Esophagus (tissue), 2 donors: ENCODE measurements around the gene IL17RE. TPM values are rescaled to one million over a fixed set of nuclear protein-coding genes. Genes with fewer than 3 reads are reported as not detected.

Experiments used
- H3K27ac ChIP-seq, 2 donors: one replicate each; pipeline ENCODE4 v1.5.1; 2013; ENCODE audit warnings: low read depth in 2 of 2, mild to moderate bottlenecking in 2 of 2, inconsistent platforms in 1 of 2, low read length in 1 of 2, moderate library complexity in 1 of 2
- H3K27me3 ChIP-seq, 2 donors: one replicate each; pipeline ENCODE4 v1.6.1; 2013; ENCODE audit warnings: low read length in 2 of 2, control low read depth in 1 of 2, mild to moderate bottlenecking in 1 of 2; ENCODE audit not compliant: insufficient read depth in 2 of 2, control insufficient read depth in 1 of 2
- H3K36me3 ChIP-seq, 2 donors: one replicate each; pipeline ENCODE4 v1.6.1; 2013; ENCODE audit warnings: low read length in 1 of 2; ENCODE audit not compliant: control insufficient read depth in 2 of 2, insufficient read depth in 2 of 2
- H3K4me1 ChIP-seq, 2 donors: one replicate each; pipeline ENCODE4 v1.6.1; 2013; ENCODE audit warnings: low read length in 1 of 2; ENCODE audit not compliant: control insufficient read depth in 2 of 2, insufficient read depth in 2 of 2
- H3K4me3 ChIP-seq, 2 donors: one replicate each; pipeline ENCODE4 v1.5.1; 2013; ENCODE audit warnings: low read length in 2 of 2, mild to moderate bottlenecking in 2 of 2, low read depth in 1 of 2, moderate library complexity in 1 of 2
- H3K9me3 ChIP-seq, 2 donors: one replicate each; pipeline ENCODE4 v1.6.1; 2013; ENCODE audit warnings: mild to moderate bottlenecking in 2 of 2, low read depth in 1 of 2, low read length in 1 of 2, moderate library complexity in 1 of 2; ENCODE audit not compliant: control insufficient read depth in 2 of 2, insufficient read depth in 1 of 2
- WGBS, 2 donors: extraction: QIAGEN DNeasy Blood & Tissue Kit; methylation state at CpG; one replicate each; pipeline ENCODE4 v1.1.7; 2013; 5-methylcytosine and 5-hydroxymethylcytosine counted together
- polyA plus RNA-seq, 2 donors: library from polyadenylated mRNA; stranded (reverse); fragments of 200-250 nt; gene quantifications; one replicate each; pipeline ENCODE4 v1.2.3, GENCODE V29; 2013
- donor health status: healthy with polysubstance abuse.
- donor health status: Bipolar disorder and iron deficiency.

Gene IL17RE
- polyA plus RNA-seq, 2 donors: 9.2 to 24.9 TPM

DNA sequence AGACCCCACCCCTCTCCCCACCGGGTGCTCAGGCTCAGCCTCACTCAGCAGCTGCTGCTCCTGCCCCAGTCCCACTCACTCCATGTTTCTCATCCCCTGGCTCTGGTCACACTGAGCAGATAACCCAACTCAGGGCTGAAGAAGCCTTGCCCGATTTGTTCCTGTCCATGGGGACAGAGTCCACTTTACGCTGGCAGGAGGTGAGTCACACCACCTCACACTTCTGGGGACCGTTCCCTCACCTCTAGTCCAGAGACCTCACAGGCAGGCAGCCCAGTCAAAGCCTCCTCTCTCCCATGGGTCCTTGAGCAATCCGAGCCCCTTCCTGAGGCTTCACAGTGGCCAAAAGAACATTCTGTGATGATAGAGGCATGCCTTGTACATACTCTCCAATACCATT lies 23.9 kb upstream of the IL17RE start:
- Histone ChIP-seq H3K4me3 (no peak overlapping the region), H3K27me3 (no peaks in the 10 kb centered on the region), H3K27ac (no peak overlapping the region), H3K9me3 (no peaks in the 10 kb centered on the region), H3K36me3 (no peaks in the 10 kb centered on the region), H3K4me1 (no peaks in the 10 kb centered on the region)
- 77 to 82% methylated on average over 5 of the region's 5 CpGs for WGBS, 2 donors

DNA sequence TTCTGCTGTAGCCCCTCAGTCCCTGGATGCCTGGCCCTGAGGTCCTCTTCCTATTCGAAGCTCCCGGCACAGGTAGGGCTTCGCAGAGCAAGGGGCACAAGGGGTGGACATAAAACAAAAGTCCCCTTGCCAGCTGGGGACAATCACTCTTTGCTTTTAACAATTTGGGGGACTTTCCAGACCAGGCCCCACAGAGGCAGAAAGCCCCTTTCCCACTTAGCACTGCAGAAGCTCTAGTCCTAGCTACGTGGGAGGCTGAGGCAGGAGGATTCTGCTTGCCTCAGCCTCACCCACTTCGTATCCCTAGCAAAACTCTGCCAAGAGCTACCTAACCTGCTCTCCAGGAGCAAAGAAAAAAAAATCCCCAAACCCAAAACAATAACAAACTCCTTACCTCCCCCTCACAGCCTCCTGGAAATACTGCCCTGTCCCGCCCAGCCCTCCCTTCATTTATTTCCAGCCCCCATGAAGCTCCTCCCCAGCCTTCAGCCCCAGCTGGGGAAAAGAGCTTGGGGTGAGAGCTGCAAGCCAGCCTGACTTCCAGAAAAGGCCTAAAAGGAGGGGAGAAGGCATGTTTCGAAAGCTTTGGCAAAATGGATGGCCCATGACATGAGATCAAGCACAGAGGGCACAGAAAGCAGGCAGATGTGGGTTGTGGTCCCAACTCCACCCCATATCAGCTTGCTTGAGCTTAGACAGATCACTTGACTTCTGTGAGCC lies 22.7 kb upstream of the IL17RE start, which contains the start of gene CIDEC:
CIDEC (minus strand) TSS at position 424 of the 720 bp plus-strand sequence. CDS start 1,767 bp downstream, outside the sequence.
- Histone ChIP-seq H3K27ac (no peak within 1 kb of the TSS), H3K4me3 (no peak within 1 kb of the TSS), H3K4me1 (no peaks in the 10 kb centered on the region), H3K9me3 (no peaks in the 10 kb centered on the region), H3K36me3 (no peaks in the 10 kb centered on the region), H3K27me3 (no peaks in the 10 kb centered on the region)
- WGBS, 2 donors: 85 to 86% methylated on average over 7 of the region's 7 CpGs

DNA sequence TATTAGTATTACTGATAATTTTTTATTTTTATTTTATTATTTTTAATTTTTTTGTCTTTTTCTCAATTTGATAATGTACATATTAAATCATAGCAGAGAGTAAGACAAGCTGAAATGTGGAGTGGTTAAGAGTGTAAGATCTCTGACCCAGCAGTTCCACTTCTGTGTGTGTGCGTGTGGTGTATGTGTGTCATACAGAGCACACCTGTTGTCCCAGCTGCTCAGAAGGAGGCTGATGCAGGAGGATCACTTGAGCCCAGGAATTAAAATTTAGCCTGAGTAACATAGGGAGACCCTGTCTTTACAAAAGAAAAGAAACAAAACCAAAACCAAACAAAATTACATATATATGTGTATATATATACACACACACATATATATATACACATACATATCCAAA lies 21.2 kb upstream of the IL17RE start:
- H3K27me3 ChIP-seq: no peaks in the 10 kb centered on the region
- no peaks in the 10 kb centered on the region for H3K36me3 ChIP-seq
- H3K27ac ChIP-seq: no peak overlapping the region
- H3K4me3 ChIP-seq: no peak overlapping the region
- WGBS, 2 donors: 91 to 97% methylated on average over 1 of the region's 1 CpG
- no peaks in the 10 kb centered on the region for H3K4me1 ChIP-seq
- H3K9me3 ChIP-seq: no peaks in the 10 kb centered on the region

DNA sequence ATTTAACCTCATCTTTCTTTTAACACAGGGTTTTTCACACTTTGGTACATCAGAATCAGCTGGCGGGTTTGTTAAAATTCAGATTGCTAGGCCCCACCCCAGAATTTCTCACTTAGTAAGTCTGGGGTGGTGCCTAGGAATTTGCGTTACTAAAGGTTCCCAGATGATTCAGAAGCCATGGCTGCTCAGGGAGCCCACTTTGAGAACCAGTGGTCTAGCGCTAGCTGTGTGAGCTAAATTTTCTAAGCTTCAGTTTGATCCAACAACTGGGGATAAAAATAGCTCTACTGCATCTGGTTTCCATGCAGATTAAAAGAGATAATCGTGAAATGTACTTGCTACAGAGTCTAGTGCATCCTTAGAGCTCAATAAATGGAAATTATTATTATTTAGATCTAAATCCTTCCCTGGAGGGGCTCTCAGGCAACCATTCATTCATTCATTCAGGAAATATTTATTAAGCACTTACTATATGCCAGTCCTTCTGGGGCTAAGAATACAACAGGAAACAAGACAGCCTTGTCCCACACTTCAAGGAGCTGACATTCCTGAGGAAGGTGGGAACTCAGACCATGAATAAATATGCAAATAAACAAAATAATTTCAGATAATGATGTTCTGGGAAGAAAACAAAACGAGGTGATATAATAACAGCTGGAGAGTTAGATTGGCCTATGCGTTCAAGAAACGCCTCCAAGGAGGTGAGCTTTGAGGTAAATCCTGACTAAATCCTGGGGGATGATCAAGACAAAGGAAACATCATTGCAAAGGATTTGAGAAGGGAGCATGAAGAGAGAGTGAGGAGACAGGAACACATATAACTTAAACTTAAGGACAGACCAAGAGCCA lies 18.7 kb upstream of the IL17RE start:
- H3K27ac ChIP-seq: no peak overlapping the region
- H3K27me3 ChIP-seq: no peaks in the 10 kb centered on the region
- no peaks in the 10 kb centered on the region for H3K4me1 ChIP-seq
- 66 to 73% methylated on average over 7 of the region's 7 CpGs for WGBS, 2 donors
- H3K9me3 ChIP-seq: no peaks in the 10 kb centered on the region
- no peak overlapping the region for H3K4me3 ChIP-seq
- H3K36me3 ChIP-seq: no peaks in the 10 kb centered on the region

DNA sequence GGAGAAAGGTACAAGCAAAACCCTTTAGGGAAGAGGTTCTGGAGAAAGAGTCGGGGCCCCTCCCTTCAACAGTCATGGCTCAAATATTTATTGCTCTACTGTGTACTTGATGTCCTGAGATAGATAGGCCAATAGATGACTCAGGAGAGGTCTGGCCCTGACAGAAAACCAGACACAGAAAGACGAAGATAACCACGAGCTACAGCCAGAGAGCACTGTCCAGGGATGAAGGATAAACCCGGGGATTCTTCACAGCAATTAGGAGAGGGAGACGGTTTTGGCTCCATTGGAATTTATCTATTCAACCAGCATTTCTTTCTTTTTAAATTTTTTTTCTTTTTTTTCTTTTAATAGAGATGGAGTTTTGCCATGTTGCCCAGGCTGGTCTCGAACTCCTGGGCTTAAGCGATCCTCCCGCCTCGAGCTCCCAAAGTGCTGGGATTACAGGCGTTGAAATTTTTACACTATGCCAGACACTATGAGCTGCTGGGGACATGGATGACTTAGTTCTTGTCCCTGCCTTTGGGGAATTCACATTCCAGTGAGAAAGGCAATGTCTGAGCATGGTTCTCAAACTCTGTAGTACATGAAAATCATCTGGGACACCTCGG lies 18.0 kb upstream of the IL17RE start:
- no peaks in the 10 kb centered on the region for H3K27me3 ChIP-seq
- H3K4me3 ChIP-seq: no peak overlapping the region
- no peaks in the 10 kb centered on the region for H3K36me3 ChIP-seq
- no peaks in the 10 kb centered on the region for H3K9me3 ChIP-seq
- 59 to 65% methylated on average over 11 of the region's 11 CpGs for WGBS, 2 donors
- no peaks in the 10 kb centered on the region for H3K4me1 ChIP-seq
- H3K27ac ChIP-seq: no peak overlapping the region

DNA sequence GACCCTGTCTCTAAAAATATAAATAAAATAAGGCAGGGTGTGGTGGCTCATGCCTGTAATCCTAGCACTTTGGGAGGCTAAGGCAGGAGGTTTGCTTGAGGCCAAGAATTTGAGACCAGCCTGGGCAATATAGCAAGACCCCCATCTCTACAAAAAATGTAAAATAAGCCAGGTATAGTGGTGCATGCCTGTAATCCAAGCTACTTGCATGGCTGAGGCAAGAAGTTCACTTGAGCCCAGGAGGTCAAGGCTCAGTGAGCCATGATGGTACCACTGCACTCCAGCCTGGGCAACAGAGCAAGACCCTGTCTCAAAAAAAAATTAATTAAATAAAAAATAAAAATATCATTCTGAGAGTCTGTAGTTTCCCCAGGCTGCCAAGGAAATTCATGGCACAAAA lies 16.3 kb upstream of the IL17RE start:
- Histone ChIP-seq H3K4me1 (no peaks in the 10 kb centered on the region), H3K9me3 (no peaks in the 10 kb centered on the region), H3K27ac (no peak overlapping the region), H3K4me3 (no peak overlapping the region), H3K36me3 (no peaks in the 10 kb centered on the region), H3K27me3 (no peaks in the 10 kb centered on the region)

DNA sequence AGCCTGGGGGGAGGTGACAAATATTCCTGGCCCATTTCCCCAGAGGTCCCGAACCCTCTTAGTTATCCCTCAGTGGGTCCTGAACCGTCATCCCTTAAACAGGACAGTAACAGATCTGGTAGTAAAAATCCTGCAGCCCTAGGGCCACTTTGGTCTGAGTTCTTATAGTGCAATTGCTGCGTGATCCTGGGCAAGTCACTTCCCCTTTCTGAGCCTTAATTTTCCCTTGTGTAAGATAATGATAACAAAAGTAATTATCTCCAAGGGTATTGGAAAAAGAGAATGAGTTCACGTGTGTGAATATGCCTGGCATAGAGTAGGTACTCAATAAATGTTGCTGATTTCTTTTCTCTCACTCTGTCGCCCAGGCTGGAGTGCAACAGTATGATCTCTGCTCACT lies 15.2 kb upstream of the IL17RE start:
- WGBS, 2 donors: 89 to 90% methylated on average over 5 of the region's 5 CpGs
- no peaks in the 10 kb centered on the region for H3K9me3 ChIP-seq
- no peaks in the 10 kb centered on the region for H3K36me3 ChIP-seq
- H3K4me1 ChIP-seq: no peaks in the 10 kb centered on the region
- H3K27ac ChIP-seq: no peak overlapping the region
- H3K4me3 ChIP-seq: no peak overlapping the region
- H3K27me3 ChIP-seq: no peaks in the 10 kb centered on the region

DNA sequence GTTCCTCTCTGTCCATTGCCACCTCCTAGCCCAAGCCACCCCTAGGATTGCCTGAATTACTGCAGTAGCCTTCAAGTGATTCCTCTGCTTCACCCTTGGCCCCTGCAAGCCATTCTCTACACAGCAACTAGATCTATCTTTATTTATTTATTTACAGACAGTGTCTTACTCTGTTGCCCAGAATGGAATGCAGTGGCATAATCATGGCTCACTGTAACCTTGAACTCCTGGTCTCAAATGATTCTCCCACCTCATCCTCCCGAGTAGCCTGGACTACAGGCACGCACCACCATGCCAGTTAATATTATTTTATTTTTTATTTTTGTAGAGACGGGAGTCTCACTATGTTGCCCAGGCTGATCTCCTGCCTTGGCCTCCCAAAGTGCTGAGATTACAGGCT lies 14.1 kb upstream of the IL17RE start:
- no peaks in the 10 kb centered on the region for H3K9me3 ChIP-seq
- peaks cover 3 to 5% of the 10 kb centered on the region in 2 donors for H3K4me1 ChIP-seq
- H3K4me3 ChIP-seq: no peak overlapping the region

DNA sequence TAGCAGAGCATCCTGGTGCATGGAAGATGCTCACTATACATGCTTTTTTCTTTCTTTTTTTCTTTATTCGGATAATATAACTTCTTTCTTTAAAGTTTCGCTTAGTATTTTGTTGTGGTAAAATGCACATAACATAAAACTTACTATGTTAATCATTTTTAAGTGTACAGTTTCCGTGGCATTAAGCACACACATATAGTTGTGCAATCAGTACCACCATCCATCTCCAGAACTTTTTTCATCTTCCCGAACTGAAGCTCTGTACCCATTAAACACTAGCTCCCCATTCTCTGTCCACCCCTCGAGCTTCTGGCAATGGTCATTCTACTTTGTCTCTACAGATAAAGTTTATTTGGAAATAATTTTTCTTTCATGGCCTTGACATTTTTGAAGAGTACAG lies 13.2 kb upstream of the IL17RE start:
- H3K4me1 ChIP-seq: peaks cover 3 to 5% of the 10 kb centered on the region in 2 donors
- no peak overlapping the region for H3K27ac ChIP-seq
- H3K27me3 ChIP-seq: no peaks in the 10 kb centered on the region
- peaks cover 5 to 7% of the 10 kb centered on the region in 2 donors for H3K36me3 ChIP-seq
- WGBS, 2 donors: 78 to 81% methylated on average over 5 of the region's 5 CpGs
- H3K4me3 ChIP-seq: no peak overlapping the region
- H3K9me3 ChIP-seq: no peaks in the 10 kb centered on the region

More for the DNA sequence above, 14.1 kb upstream of the IL17RE start:
- WGBS, 2 donors: 88 to 89% methylated on average over 3 of the region's 3 CpGs
- Histone ChIP-seq H3K27me3 (no peaks in the 10 kb centered on the region), H3K36me3 (peaks cover 5 to 6% of the 10 kb centered on the region in 2 donors), H3K27ac (no peak overlapping the region)
